HG02588 (cell line): ENCODE data around the gene CDH26.
A peak's percentile ranks its signal among the peaks of the same experiment; 100 is the strongest.
"Not testable (repeated sequence)": the region's sequence is repeated elsewhere in the genome, so short reads cannot be mapped to it uniquely, and the experiment has no call there.

Experiments
- ATAC-seq: cut with Tn5 transposase; IDR thresholded peaks from one replicate; pipeline ENCODE4 v1.9.1; 2021; ENCODE audit warnings: mild to moderate bottlenecking, moderate library complexity; ENCODE audit not compliant: unreplicated experiment

CDH26 gene

DNA sequence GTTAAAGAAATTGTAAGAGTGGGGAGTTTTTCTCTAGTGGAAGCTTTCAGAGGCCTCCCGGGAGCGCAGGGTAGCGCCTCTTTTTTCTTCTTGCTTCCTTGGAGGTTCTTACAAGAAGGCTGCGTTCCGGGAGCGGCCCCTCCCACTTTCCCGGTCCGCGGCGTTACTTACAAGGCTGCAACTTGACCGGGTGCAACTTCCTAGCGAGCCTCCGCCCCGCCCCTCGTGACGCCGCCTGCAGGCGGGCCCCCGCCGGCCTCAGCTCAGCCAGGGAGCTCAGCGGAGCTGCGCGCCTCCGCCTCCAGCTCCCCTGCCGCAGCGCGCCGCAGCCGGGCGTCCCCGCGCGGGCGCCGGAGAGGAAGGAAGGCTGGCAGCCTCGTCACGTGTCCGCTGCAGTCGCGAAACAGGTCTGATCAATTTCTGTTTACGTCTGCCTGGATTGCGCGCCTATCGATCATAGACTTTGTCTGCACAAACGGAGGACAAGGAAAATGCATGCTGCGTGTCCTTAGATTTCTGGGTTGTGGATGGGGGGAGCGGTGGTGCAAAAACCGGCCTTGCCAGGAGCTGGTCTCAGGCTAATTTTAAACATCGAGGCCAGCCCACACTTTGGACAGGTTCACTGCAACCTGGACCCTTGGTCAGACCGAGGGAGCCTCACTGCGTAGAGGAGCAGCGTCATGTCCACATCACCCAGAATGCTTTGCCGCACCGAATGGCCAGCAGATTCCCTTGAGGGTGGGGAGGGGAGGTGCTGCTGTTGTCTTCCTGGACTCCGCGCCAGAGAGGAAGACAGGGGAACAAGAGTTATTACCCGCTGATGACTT lies 17.9 kb upstream of the CDH26 start, which contains the start of the genes FAM217B and PPP1R3D:
FAM217B (plus strand) TSS at position 261 of the 827 bp plus-strand sequence. CDS start 3,555 bp downstream, outside the sequence.
PPP1R3D (minus strand) TSS at position 177 of the 827 bp plus-strand sequence. CDS start 374 bp downstream, outside the sequence.
- ATAC-seq, result peak; percentile 95

DNA sequence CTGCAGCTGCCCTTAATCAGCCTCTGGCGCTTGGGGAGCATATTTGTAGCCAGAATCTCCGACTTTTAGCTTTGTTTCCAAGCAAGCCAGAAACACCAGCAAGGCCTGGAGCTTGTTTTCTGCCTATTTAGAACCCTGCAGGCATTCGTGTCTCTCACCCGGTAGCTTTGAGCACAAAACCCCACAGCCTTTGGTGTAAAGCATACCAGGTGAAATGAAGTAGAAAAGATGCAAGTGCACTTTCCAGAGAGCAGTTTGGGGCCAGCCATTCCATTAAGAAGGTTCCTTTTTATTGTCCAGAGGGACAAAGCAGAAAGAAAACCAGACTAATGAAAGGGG lies 17.3 kb upstream of the CDH26 start:
- no peak for ATAC-seq

DNA sequence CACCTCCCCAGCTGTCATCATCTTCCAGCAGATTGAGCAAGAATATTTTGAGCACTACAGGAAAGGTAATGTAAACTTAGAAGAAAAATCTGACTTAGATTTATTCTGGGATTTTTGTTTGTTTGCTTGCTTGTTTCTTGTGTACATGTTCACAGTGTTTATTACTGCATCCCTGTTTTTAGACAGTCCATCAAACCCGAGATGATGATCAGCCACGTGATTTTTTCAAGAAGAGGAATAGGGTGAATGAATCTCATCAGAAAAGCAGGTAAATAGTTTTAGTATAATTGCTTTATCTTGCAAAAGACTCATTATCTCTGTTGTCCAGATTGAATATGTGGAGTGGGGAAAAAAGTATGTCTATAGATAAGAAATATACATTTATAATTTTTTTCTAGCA lies 16.0 kb upstream of the CDH26 start:
- ATAC-seq, result no peak

DNA sequence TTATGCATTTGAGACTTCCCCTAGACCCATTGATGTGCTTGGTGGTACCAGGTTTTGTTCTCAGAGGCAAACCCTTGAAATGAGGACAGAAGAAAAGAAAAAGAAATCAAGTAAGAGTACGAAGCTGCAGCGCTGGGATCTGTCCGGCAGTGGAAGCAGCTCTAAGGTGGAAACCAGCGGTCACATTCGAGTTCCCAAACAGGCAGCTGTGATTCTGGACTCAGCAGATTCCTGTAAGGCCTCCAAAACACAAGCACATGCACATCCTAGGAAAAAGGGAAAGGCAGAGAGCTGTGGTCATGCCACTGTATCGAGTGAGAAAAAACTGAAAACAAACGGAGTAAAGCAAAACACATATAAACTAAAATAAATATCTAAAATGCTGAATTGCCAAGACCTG lies 13.5 kb upstream of the CDH26 start:
- no peak for ATAC-seq

DNA sequence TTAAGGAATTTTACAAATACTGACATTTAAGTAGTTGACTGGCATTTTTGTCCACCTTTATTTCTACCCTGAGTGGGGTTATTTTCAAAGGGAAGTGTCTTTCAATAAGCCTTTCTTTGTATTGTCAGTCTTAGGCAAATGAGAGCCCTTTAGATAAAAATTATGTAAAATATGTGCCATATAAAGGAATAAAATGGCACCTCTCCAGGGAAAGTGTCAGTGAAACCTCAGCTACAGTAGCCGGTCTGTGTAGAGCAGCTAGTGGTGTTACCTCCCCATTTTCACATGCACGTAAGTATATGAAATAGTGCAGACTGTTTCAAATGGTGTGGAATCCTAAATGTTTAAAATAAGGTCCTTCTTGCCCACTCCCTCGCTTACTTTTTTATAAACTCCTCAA lies 13.0 kb upstream of the CDH26 start:
- no peak for ATAC-seq

DNA sequence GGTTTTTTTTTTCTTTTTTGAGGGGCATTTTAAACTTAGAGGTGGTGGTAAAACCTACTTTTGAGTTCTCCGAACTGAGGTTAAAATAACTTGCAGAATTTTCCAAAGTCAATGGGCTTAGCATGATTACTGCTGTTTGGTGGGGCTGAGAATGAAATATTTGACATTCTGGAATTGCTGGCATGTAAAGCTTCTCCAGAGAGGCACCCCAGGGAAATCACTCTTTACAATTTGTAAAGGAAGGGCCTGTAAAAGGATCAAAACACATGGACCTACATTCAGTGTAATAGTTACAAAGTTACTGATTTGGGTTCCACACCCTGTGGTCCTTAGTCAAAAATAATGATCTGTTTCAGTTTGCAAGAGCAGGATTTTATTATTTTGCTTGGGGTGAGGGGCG lies 12.5 kb upstream of the CDH26 start:
- ATAC-seq, result no peak

DNA sequence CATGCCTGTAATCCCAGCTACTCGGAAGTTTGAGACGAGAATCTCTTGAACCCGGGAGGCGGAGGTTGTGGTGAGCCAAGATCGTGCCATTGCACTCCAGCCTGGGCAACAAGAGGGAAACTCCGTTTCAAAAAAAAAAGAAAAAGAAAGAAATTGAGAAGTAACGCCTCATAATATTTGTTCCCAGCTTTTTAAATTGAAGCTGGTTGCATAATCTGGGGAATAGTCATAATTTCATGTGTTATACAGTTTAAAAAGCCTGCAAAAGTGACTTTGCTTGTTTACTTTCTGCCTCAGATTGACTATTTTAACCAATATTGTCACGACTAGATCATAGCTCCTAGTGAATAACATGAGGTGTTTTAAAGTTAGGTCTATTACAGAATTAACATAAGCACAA lies 10.8 kb upstream of the CDH26 start:
- no peak for ATAC-seq

DNA sequence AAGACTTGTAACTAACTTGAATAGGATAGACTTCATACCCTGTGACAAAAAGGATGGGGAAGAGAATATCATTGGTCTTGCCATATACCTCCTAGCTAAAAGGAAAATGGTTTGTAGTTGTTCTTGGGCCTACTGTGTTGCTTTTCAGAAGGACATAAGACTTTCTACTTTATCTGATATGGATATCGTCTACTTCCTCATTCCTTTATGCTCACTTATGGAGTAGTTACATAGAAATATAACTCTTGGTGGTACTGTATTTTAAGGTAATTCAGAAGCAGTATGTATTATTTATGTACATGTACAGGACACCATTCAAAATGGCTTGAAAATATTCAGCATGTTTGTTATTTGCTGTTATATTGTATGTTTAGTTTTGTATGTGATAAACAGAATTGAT lies 10.0 kb upstream of the CDH26 start:
- ATAC-seq, result no peak

DNA sequence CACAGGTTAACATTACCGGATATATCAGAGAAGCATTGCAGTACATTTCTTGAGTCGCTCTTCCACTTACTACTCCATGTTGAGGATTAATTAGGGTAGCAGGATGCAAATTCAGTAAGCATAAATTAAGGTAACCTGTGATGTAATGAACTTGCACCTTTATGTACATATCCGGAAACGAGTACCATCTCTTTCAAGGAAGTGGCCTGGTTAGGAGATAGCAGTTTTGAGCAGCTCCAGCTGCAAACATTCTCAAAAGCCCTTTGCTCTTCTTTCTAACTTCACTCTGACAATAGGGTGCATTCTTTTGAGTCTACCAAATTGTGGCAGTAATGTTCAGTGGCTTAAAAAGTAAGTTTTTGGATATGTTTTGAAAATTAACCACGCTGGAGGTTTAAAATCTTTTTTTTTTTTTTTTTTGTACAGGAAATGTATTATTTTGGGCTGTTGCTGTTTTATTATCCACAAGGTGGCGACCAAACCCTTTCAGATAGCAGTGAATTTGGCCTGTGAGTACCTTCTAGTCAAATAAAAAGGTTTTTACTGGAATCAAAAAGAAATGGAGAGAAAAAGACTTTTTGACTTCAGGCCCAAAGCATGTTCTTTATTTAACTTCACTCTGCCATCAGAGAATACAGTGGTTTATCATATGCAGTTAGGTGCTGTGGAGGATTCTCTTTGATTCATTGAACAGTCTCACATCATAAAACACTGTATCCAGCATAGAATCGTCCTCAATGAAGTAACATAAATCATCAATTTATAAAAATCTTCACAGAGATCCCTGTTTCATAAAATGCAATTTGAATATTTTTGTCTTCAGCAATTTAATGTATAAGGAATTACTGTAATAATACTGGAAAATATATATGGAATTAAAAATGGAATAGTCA lies 9.1 kb upstream of the CDH26 start:
- no peak for ATAC-seq

DNA sequence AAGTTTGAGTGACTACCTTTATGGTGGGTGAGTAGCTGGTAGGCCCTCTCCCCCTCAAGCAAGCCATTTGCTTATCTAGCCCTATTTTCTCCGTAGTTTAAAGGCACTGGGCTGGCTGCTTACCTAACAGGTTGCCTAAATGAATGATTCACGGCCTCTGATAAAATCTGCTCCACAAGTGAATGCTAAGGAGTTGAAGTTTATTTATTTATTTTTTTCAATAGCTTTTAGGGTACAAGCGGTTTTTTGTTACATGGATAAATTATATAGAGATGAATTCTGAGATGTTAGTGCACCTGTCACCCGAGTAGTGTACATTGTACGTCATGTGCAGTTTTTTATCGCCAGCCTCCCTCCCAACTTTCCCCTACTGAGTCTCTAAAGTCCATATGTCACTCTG lies 8.3 kb upstream of the CDH26 start:
- no peak for ATAC-seq

DNA sequence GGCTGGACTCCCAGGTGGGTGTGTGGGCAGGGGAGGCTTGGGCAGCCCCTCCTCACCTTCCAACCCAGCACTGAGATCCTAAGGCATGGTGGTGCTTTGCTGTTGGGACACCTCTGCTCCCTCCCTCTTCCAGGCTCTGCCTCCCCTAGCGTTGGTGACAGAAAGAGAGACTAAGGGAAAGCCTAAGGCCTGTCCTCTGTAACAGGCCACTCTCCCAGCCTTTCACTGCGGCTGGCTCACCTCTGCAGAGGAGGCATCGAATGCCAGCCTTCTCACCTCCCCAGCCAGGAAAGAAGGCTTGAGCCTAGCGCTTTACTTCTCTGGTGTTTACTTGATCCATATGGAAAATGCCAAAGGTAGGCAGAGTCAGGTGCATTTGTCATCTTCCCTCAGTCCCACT lies 3.5 kb upstream of the CDH26 start:
- no peak for ATAC-seq

DNA sequence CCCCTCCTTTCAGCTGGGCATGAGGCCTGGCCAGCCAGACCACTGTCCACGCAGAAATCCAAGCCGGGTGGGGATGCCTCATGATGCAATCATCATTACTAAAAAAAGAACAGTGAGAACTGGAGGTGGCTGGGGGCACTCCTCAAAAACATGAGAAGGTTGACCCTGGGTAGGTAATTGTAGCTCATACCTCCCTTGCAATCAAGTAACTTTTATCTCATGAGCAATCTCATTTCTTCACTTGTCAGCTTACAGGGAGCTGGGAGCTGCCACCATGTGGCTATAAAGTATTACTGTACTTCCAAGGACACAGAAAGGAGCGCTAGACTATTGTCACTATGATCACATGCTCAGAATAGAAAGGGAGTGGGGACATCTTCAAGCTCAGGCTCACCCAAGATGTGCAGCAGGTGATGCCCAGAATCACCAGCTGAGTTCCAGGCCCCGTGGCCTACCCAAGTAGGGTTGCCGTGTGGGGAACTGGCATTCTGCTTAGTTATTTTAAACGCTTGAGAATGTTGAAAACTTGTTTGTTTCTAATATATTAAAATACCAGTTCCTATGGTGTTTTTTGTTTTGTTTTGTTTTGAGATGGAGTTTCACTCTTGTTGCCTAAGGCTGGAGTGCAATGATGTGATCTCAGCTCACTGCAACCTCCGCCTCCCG lies 3.0 kb upstream of the CDH26 start:
- no peak for ATAC-seq

DNA sequence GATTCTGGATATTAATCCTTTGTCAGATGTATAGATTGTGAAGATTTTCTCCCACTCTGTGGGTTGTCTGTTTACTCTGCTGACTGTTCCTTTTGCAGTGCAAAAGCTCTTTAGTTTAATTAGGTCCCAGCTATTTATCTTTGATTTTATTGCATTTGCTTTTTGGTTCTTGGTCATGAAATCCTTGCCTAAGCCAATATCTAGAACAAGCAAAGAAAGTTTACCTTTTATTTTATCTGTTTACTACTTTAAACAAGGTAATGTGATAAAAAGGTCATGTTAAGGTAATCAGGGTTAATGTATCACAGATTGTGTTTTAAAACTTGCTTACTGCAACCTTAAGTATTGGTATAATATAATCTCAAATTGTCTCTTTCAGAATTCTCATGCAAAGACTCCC lies 655 bp upstream of the CDH26 start:
- not testable (repeated sequence) for ATAC-seq

DNA sequence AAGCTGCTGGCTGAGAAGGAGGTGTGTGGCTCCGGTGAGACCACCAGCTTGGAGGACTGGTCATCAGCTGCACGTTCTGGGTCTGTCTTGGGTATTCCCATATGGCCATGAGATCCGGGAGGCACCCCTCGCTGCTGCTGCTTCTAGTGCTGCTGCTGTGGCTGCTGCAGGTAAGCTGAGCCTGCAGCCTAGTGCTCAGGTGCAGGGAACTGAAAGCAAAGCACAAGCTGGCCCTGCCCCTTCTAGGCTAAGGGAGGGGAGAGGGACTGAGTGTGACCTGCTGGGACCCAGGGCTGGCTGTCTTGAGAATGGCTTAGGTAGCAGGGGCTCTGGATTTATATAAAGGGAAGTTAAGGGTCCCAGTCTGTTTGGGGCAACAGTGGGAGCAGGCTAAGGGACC lies 403 bp downstream of the CDH26 start:
- ATAC-seq, result no peak

DNA sequence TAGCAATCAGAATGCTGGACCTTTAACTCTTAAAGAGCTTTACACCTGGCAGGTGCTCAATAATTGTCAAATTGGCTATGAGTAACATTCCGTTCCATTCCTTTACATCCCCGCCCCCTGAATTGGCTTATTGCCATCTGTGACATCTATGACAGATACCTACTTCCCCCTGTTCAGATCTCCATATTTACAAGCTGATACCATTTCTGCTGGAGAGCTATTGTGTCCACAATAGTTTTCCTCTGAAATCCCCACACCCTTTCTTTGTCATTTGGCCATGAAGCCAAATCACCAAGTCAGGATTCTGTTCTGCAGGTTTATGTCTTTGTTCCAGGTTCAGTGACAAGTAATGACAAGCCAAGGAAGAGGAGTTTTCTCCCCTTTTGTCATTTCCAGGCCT lies 3.2 kb downstream of the CDH26 start:
- ATAC-seq, result no peak

DNA sequence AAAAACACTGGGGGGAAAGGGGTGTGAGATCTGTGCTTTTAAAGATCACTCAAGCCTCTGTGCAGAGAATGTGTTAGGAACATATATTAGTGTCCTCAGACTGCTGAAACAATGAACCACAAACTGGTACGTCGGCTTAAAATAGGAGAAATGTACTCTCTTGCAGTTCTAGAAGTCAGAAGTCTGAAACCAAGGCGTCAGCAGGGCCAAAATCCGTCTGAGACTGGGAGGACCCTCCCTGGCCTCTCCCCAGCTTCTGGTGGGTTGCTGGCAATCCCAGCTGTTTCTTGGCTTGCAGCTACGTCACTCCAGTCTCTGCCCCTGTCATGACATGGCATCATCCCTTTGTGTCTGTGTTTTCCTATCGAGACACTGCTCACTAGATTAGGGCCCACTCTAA lies 3.9 kb downstream of the CDH26 start:
- ATAC-seq, result no peak

DNA sequence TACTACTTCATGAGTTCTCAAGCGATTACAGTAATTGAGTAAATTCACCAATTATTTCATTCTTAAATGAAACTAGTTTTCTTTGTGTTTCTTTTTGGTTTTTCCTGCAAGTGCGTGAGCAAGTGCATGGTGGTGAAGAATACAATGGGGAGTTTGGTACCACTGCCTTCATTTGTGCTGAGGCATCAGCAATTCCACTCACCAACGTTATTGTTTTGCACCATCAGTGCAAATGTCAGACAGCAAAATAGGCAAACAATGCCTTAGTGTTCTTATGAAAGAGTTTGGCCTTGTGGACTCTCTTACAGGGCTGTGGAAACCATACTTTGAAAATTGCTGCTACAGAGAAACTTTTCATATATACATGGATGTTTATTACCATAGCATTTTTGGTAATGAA lies 8.2 kb downstream of the CDH26 start:
- ATAC-seq, result no peak

DNA sequence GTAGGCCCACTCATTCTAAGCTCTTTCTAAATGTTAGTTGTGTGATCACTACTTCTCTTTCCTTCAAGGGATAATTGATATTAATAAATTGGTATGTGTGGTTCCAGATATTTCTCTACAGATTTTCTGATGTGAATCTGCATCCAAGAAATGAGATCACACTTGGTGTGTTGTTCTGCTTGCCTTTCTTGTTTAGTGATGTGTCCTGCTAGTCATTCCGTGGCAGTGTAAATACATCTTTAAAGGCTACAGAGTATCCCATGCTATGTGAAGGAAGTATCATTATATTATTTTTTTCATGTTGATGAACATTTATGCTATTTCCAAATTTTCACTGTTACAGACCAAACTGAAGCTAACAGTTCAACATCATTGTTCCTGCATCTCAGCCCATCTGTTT lies 13.2 kb downstream of the CDH26 start:
- no peak for ATAC-seq

DNA sequence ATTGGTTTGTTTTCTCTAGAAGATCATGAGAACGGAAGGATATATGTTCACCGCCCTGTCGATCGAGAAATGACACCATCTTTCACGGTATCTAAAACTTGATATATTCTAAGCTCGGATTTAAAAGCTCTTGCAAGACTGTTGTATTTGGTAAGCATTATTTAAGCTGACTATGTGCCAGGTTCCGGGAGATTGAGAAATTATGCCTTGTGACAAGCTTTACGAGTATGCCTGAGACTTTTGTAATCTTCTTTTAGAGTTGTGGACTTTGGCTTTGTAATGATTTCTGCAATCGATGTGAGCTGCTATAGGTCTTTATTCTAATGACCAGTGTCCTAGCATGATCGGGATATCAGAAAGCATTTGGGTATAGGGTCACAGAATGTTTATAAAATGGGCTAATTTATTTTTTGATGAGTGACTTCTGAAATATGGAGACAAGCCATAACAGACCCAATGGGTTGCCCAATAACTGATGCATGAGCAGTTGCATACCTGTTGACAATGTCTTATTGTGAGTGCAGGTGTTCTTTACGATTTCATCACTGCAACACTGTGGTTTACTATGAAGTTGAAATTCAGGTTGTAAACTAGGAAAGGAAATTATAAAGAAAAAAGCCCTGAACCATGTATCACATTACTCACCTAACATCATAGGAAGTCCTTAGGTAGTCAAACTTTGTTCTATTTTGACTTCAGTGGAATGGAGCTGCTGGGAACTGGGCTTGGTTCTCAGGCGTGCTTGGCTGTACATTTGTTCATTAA lies 14.0 kb downstream of the CDH26 start:
- ATAC-seq, result no peak

DNA sequence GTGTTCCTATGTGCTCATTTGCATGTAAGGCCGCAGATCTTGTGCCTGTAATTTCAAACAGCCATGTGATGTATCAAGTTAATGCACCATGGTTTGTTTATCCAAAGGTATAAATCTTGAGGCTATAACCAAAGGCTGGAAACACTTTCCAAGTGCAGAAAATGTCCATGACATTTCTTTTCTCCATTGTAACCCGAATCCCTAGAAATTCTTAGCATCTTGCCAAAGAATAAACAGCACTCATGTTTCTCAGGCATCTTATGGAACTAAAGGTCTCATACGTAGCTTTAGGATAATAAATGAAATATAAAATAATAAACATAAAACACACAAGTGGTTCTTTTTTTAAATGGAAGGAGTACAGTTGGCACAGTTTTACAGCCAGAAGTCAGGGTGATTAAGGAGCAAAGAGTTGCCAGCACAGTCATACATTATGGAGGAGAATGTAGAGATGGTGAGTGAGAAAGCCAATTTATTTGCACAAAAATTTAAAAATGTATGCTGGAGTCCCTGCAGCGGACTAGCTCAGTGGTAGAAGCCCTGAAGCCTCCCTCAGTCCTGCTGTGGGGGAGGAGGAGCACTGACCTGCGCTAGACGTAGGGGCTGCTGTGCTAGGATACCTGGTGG lies 18.0 kb downstream of the CDH26 start:
- ATAC-seq, result no peak
